Parathyroid adenoma (tissue), 2 donors: Measurements from ENCODE around the gene NPAS1.

Source experiments
- H2AFZ ChIP-seq: fragments of 300-600 bp; sonication (generic); one replicate; pipeline ENCODE4 v1.7.0; 2017; ENCODE audit warnings: antibody characterized with exemption, mild to moderate bottlenecking
- H3K27ac ChIP-seq: fragments of 300-600 bp; sonication (generic); one replicate; pipeline ENCODE4 v1.7.0; 2017
- H3K27me3 ChIP-seq: fragments of 300-600 bp; sonication (generic); one replicate; pipeline ENCODE4 v1.7.0; 2017; ENCODE audit warnings: low read length; ENCODE audit not compliant: control insufficient read depth, insufficient read depth
- H3K36me3 ChIP-seq: fragments of 300-600 bp; sonication (generic); one replicate; pipeline ENCODE4 v1.7.0; 2017; ENCODE audit warnings: low read length; ENCODE audit not compliant: control insufficient read depth, insufficient read depth
- H3K4me1 ChIP-seq: fragments of 300-600 bp; sonication (generic); one replicate; pipeline ENCODE4 v1.7.0; 2017; ENCODE audit warnings: control low read depth
- H3K4me2 ChIP-seq: fragments of 300-600 bp; sonication (generic); one replicate; pipeline ENCODE4 v1.7.0; 2017; ENCODE audit warnings: low read length
- H3K4me3 ChIP-seq: fragments of 300-600 bp; sonication (generic); one replicate; pipeline ENCODE4 v1.7.0; 2017; ENCODE audit warnings: low read depth, low read length
- H3K79me2 ChIP-seq: fragments of 300-600 bp; sonication (generic); one replicate; pipeline ENCODE4 v1.7.0; 2017; ENCODE audit warnings: control low read depth
- H3K9ac ChIP-seq: fragments of 300-600 bp; sonication (generic); one replicate; pipeline ENCODE4 v1.7.0; 2017; ENCODE audit warnings: mild to moderate bottlenecking
- H3K9me3 ChIP-seq: fragments of 300-600 bp; sonication (generic); one replicate; pipeline ENCODE4 v1.7.0; 2017; ENCODE audit warnings: low read length; ENCODE audit not compliant: control insufficient read depth
- CTCF ChIP-seq: fragments of 300-600 bp; sonication (generic); IDR thresholded peaks from one replicate; pipeline ENCODE4 v1.7.0; 2017; ENCODE audit warnings: antibody characterized with exemption, mild to moderate bottlenecking
- donor health status: primary hyperparathyroidism.

NPAS1 gene

DNA sequence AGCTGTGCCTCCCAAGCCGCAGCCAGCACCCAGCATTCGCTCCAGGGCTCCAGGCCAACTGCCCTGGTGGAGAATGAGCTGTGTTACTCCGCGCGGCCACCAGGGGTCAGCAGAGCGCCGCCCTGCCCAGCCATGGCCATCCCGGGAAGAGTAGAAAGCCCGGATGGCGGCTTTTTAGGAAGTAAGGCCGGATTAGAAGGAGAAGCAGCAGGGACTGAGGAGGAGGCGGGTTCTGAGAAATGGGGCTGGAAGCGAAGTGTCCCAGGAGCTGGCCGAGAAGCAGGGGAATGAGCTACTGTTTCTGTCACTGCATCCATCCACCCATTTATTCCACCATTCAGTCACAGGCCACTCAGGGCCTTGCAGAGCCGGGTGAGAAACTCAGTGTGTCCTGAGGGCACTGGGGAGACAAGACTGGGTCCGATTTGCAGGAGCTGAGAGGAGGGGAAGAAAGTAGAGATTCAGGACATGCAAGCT, 6.6 kb upstream of the NPAS1 start:
- peak; percentile 99 for TF ChIP-seq CTCF
- Histone ChIP-seq H3K4me1 (no peaks in the 10 kb centered on the region), H3K27me3 (no peaks in the 10 kb centered on the region), H3K4me3 (no peak overlapping the region), H3K9me3 (no peaks in the 10 kb centered on the region), H3K4me2 (peak overlapping the region; percentile 2), H3K27ac (no peak overlapping the region), H3K9ac (no peak overlapping the region), H3K79me2 (no peaks in the 10 kb centered on the region), H3K36me3 (no peaks in the 10 kb centered on the region), H2AFZ (peak overlapping the region; percentile 72)

GRCh38 chr19:47018923-47019322, 714 bp upstream of the NPAS1 start:
- H3K9ac ChIP-seq, result no peak overlapping the region
- H3K27me3 ChIP-seq, result peaks cover 10% of the 10 kb centered on the region
- H3K4me1 ChIP-seq, result no peaks in the 10 kb centered on the region
- no peak overlapping the region for H3K4me3 ChIP-seq
- no peaks in the 10 kb centered on the region for H3K79me2 ChIP-seq
- no peak overlapping the region for H3K4me2 ChIP-seq
- no peak overlapping the region for H2AFZ ChIP-seq
- H3K9me3 ChIP-seq, result no peaks in the 10 kb centered on the region
- no peak overlapping the region for H3K27ac ChIP-seq
- H3K36me3 ChIP-seq, result no peaks in the 10 kb centered on the region
- TF ChIP-seq CTCF, result no peak

GRCh38 chr19:47020132-47020805, 632 bp downstream of the NPAS1 start:
- Histone ChIP-seq H3K9me3 (no peaks in the 10 kb centered on the region), H3K27ac (no peak overlapping the region), H3K79me2 (no peaks in the 10 kb centered on the region), H3K36me3 (no peaks in the 10 kb centered on the region), H3K4me2 (no peak overlapping the region), H3K4me3 (no peak overlapping the region), H2AFZ (no peak overlapping the region), H3K9ac (no peak overlapping the region), H3K27me3 (peaks cover 10% of the 10 kb centered on the region), H3K4me1 (no peaks in the 10 kb centered on the region)
- TF ChIP-seq CTCF, result no peak

- H3K9ac ChIP-seq, result no peak overlapping the region
- no peaks in the 10 kb centered on the region for H3K36me3 ChIP-seq
- peak overlapping the region; percentile 51 for H2AFZ ChIP-seq
- no peak for TF ChIP-seq CTCF
- H3K27me3 ChIP-seq, result peaks cover 10% of the 10 kb centered on the region
- H3K79me2 ChIP-seq, result no peaks in the 10 kb centered on the region
- peak overlapping the region; percentile 49 for H3K4me2 ChIP-seq
- H3K27ac ChIP-seq, result no peak overlapping the region
- H3K4me3 ChIP-seq, result peak overlapping the region; percentile 9
- no peaks in the 10 kb centered on the region for H3K9me3 ChIP-seq
- no peaks in the 10 kb centered on the region for H3K4me1 ChIP-seq
Measured at GRCh38 chr19:47020992-47021496, 1.4 kb downstream of the NPAS1 start.
